DMS153 treated with DMSO at 0.1 percent for 48 hours (cell line): Measurements from ENCODE around the gene ZC3H12C.
A peak's percentile ranks its signal among the peaks of the same experiment; 100 is the strongest.

Experiments used
- DNase-seq: peaks from one replicate; lab custom pipeline; 2025; ENCODE audit not compliant: unreplicated experiment; lab: John Stamatoyannopoulos, UW

Gene ZC3H12C

GRCh38 chr11:110096496-110096895 is 3.3 kb downstream of the ZC3H12C start:
- no peak for DNase-seq

- no peak for DNase-seq
These were observed 4.3 kb downstream of the ZC3H12C start for GRCh38 chr11:110097459-110098012.

DNA sequence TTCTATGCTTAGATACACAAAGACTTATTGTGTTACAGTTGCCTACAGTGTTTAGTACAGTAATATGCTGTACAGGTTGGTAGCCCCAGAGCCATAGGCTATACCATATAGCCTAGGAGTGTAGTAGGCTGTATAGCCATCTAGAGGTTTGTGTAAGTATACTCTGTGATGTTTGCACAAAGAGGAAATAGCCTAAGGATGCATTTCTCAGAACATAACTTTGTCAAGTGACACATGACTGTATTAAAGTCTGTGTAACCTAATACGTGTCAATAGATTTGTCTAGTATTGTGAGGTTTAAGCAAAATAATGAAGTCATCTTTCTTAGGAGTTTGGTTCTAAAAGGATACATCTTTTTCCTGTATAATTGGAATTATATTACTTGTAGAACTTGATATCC is 5.5 kb downstream of the ZC3H12C start:
- no peak for DNase-seq

DNA sequence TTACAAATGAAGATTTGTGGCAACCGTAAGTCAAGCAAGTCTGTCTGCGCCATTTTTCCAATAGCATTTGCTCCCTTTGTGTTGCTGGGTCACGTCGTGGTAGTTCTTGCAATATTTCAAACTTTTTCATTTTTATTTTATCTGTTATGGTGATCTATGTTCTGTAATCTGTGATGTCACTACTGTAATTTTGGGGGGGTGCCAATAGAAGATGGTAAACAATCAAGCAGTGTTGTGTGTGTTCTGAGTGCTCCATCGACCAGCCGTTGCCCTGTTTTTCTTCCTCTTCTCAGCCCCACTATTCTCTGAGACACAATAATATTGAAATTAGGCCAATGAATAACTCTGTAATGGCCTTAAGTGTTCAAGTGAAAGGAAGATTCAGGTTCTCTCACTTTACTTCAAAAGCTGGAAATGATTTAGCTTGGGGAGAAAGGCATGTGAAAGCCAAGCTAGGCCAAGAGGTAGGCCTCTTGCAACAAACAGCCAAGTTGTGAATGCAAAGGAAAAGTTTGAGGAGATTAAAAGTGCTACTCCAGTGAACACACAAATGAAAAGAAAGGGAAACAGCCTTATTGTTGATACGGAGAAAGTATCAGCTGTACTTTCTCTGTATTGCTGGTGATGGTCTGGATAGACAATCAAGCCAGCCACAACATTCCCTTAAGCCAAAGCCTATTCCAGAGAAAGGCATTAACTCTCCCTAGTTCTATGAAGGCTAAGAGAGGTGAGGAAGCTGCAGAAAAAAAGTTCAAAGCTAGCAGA is 7.5 kb downstream of the ZC3H12C start:
- no peak for DNase-seq

DNA sequence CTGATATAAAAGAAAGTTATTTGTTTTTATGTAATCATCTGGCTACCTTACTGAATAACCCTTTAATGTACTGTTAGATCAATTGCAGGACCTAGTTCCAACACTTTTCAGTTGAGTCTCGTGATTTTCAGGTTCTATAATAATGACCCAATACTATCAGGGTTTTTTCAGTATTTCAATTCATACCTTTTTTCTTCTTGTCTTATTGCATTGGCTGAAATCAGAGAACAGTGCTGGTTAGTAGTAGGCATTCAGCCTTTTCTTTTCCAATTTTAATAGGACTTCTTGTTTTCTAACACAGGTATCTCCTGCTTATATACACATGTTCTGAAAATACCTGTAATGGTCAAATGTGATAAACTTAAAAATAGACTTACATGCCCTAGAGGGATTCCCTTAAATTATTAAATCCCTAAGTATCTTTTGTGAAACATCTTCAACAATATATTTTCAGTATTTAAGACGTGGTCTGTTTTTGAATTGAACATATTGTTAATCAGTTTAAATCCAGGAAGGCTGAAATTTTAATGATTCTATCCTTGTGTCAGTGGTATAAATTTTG is 13.6 kb downstream of the ZC3H12C start:
- no peak for DNase-seq

DNA sequence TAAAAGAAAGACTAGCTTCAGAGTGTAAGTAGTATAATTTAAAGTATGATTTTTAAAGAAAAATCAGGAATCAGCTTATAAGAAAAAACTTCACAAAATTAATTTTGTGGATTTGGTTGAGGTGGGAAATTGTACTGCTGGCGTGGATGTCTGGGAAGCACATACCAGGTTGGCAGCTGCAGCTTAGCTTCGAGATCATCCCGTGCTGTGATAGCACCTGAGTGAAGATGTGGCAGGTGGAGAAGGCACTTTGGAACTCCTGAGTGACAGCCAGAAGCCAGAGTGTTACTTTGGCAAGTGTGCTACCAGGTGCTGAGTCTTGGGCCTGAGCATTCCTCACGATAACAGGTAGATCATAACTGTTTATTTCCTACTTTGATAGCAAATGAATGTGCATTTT is 17.7 kb downstream of the ZC3H12C start:
- DNase-seq = no peak

- no peak for DNase-seq
These were observed 19.3 kb downstream of the ZC3H12C start for GRCh38 chr11:110112457-110112856.

DNA sequence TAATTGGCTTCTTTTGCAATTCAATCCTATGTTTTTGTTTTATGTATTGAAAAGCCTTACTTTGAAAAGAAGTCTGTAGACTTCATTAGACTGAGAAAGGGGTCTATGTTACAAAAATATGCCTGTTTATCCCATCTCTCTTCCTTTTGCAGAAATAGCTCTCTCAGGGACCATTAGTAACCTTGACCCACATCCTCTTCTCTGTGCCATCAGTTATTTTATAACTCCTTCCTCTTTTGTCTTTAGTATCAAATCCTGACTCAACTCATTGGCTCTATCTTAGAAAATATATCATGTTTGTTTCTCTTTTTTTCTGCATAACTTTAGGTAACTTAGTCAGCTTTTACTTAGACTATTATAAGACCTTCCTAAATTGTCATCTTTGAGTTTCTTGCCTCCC is 20.3 kb downstream of the ZC3H12C start:
- DNase-seq = no peak

DNA sequence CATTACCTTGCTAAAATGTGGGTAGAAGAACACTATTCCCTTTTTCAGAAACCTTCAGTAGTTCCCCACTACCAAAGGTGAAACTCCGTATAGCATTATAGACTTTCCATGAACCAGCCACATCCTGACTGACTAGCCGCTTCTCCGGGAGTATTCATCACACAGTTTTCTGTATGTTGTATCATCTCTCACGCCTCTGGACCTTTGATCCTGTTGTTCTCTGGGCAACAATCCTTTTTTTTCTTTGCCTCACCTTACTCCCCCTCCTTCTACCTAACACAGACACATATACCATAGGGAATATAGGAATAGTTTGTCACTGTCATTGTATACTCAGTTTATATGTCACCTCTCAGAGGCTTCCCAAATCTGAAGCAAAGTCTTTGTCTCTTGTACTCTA is 20.8 kb downstream of the ZC3H12C start:
- no peak for DNase-seq

- DNase-seq = no peak
These were observed 26.1 kb downstream of the ZC3H12C start for GRCh38 chr11:110119317-110119716.

DNA sequence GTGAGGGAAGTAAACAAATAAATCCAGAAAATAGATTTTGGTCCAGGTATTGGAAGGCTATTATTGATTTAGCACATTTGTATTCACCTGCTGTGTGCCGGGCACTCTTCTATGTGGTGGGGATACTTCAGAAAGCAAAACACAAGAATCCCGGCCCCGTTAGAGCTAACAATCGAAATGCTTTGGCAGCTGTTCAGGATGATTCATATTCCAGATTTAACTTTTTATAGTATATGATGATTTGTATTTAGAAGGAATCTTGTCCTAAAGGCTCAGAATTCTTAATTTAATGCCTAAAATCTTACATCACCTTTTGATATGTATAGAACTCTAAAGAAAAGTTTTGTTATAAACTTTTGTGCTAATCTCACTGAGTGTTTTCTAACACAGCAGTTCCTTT is 28.0 kb downstream of the ZC3H12C start:
- no peak for DNase-seq

- DNase-seq = no peak
These were observed 29.8 kb downstream of the ZC3H12C start for GRCh38 chr11:110123003-110123402.

DNA sequence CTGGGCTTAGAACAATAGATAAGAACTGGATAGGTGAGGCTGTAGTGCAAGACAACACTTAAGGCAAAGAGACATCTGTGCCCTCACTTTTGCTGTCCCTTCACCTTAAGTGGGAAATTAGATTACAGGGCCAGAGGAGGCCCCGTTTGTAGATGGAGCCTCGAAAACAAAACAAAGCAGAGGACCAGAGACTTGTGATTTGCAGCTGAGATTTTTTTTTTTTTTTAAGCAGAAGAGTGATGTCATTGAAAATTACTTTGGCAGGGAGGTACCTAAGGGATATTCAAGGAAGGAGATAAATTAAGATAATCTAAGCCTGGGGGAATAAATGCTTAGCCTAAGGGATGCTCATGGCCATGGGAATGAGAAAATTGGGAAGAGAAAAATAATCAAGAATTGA is 31.4 kb downstream of the ZC3H12C start:
- DNase-seq = no peak

- no peak for DNase-seq
These were observed 32.4 kb downstream of the ZC3H12C start for GRCh38 chr11:110125632-110126031.

DNA sequence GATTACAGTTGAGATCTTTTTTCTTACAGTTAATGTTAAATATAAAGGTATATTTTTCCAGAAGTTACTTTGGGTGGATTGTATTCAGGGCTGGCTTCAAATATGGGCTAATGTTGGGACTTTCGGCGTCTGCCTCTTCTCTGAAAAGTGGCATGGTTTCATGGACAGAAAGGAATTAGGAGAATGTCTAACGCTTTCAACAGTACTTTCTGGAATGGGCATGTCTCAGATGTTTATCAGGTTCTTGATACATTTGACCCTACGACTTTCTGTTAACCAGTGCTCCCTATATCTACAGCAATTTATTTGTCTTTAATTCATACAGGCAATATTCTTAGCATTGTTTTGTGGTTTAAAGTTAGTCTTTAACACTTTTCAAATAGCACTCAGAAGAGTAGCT is 33.7 kb downstream of the ZC3H12C start:
- no peak for DNase-seq

DNA sequence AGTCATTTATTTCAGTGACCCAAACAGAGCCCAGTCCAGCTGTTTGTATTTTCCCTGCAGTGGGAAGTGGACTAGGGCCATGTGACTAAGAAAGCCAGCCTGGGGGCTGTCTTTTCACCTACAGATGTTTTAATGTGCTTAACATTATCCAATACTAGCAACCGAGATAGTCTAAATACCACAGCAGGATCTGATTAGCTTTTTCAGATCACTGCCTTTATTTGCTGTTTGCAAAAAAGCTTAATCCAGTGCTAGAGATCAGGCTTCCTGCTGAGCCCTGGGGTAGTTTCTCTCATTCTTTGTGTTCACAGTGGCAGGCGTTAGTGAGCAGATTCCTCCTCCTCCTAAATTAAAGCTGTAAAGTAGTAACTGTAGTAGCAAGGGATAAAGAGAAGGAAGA is 35.0 kb downstream of the ZC3H12C start:
- peak; percentile 35 for DNase-seq

GRCh38 chr11:110130642-110131238 is 37.5 kb downstream of the ZC3H12C start:
- DNase-seq = peak; percentile 91

DNA sequence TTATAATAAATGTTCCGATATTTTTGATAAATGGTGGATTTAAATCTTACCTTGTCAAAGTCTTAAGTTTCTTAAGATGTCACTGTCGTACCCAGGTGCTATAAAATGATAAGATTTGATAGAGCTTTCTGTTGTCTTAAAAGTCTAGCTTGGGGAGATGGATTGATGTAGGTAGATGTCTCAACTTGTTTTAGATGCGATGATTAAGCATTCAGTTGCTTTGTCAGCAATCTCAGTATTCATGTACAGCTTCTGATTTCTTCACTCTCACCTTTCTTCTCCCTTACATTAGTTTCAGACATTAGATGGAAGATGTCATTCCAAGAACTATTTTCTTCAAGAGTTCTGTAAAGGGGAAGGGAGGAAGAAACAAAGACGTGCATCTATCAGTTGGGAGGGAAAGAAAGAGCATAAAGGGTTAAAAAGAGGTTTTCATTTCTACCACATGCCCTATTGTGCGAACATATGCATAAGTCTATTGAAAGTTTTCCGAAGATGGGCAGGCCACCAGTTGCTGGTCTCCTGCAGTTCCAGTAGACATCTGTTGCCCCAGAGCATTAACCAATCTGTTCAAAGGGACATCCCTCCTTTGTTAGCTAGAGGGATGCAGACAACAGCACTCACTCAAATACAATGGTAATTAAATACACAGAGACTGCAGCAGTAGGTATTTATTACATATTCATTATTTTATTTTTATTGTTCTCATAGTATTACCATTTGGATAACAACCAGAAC is 38.4 kb downstream of the ZC3H12C start:
- DNase-seq = peak; percentile 24

GRCh38 chr11:110133160-110133559 is 40.0 kb downstream of the ZC3H12C start:
- no peak for DNase-seq

GRCh38 chr11:110134110-110134509 is 40.9 kb downstream of the ZC3H12C start:
- DNase-seq = peak; percentile 83

DNA sequence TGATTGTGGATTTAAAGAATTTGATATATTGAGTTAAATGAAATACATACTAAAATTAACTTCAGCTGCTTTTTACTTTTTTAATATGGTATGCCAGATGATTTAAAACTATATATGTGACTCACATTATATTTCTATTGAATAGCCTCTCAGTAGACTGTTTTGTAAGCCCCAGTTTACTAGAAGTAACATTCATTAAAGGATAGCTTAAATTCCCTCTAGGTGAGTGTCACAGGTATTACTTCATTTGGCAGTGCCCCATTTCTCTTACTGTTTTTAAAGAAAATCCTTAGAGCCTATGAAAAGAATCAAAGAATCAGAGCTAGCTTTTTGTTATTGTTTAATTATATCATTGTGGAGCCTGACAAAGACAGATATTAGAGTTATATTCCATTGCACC is 48.6 kb downstream of the ZC3H12C start:
- no peak for DNase-seq
